ENCODE measurements around the gene CRYAA.

- TF ChIP-seq ZNF302 (tag by site-specific recombination; IDR thresholded peaks at IDR 0.05; ENCODE audit: low read depth), result no peak
- TF ChIP-seq SETDB1 (IDR thresholded peaks at IDR 0.05; ENCODE audit: insufficient read length, low read length), result no peak
- no peak for TF ChIP-seq ZNF664 (tag by site-specific recombination; IDR thresholded peaks at IDR 0.05)
- TF ChIP-seq BCL11A (tag by site-specific recombination; IDR thresholded peaks at IDR 0.05; ENCODE audit: low read depth), result no peak
- TF ChIP-seq ZBTB7A (tag by site-specific recombination; IDR thresholded peaks at IDR 0.05; ENCODE audit: low read depth), result no peak
- no peak for TF ChIP-seq ZNF530 (tag by site-specific recombination; IDR thresholded peaks at IDR 0.05; ENCODE audit: low read depth)
- no peak for TF ChIP-seq ZEB2 (tag by site-specific recombination; IDR thresholded peaks at IDR 0.05)
- no peak for TF ChIP-seq CTCF (tag by site-specific recombination; IDR thresholded peaks at IDR 0.05)
- TF ChIP-seq, protein P1, sequence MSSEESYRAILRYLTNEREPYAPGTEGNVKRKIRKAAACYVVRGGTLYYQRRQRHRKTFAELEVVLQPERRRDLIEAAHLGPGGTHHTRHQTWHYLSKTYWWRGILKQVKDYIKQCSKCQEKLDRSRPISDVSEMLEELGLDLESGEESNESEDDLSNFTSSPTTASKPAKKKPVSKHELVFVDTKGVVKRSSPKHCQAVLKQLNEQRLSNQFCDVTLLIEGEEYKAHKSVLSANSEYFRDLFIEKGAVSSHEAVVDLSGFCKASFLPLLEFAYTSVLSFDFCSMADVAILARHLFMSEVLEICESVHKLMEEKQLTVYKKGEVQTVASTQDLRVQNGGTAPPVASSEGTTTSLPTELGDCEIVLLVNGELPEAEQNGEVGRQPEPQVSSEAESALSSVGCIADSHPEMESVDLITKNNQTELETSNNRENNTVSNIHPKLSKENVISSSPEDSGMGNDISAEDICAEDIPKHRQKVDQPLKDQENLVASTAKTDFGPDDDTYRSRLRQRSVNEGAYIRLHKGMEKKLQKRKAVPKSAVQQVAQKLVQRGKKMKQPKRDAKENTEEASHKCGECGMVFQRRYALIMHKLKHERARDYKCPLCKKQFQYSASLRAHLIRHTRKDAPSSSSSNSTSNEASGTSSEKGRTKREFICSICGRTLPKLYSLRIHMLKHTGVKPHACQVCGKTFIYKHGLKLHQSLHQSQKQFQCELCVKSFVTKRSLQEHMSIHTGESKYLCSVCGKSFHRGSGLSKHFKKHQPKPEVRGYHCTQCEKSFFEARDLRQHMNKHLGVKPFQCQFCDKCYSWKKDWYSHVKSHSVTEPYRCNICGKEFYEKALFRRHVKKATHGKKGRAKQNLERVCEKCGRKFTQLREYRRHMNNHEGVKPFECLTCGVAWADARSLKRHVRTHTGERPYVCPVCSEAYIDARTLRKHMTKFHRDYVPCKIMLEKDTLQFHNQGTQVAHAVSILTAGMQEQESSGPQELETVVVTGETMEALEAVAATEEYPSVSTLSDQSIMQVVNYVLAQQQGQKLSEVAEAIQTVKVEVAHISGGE (tag by site-specific recombination; conservative IDR thresholded peaks at IDR 0.05; ENCODE audit: low read depth), result no peak
- no peak for TF ChIP-seq ZNF777 (tag by site-specific recombination; IDR thresholded peaks at IDR 0.05; ENCODE audit: borderline replicate concordance)
These were observed 21.1 kb downstream of the CRYAA start for GRCh38 chr21:43189936-43190335.
